CD4-positive, alpha-beta T cell (primary cell): Measurements from ENCODE around the gene ZNF366. TPM values are rescaled to one million over a fixed set of nuclear protein-coding genes. Genes with fewer than 3 reads are reported as not detected.

Experiments
- ATAC-seq: fragments of 200-7000 bp; cut with Tn5 transposase; one replicate; pipeline ENCODE4 v1.10.0; 2022; ENCODE audit warnings: mild to moderate bottlenecking; ENCODE audit not compliant: poor library complexity
- CTCF ChIA-PET: fragments of 350-600 bp; sonication (Branson Sonifier 250); formaldehyde crosslinking; loops from one replicate; lab custom pipeline; 2021; ENCODE audit warnings: antibody characterized with exemption, inconsistent platforms; lab: Charles Lee
- POLR2A ChIA-PET: fragments of 350-600 bp; sonication (Branson Sonifier 250); formaldehyde crosslinking; loops from one replicate; lab custom pipeline; 2021; ENCODE audit warnings: antibody characterized with exemption, inconsistent platforms; lab: Charles Lee
- DNase-seq, 14 experiments: peaks; one replicate each; pipeline ENCODE4 v3.0.0-alpha.2; 2013 to 2020; ENCODE audit warnings: mixed read lengths in 2 of 14
- H3K27ac ChIP-seq, 2 donors: one replicate each; pipeline versions ENCODE4 v1.5.1 to v1.7.0; 2013; ENCODE audit warnings: low read length in 2 of 2, low read depth in 1 of 2, mild to moderate bottlenecking in 1 of 2
- H3K27me3 ChIP-seq, 2 experiments: 1 replicate in 1 of 2; 2 replicates in 1 of 2; pipeline versions ENCODE4 v1.6.1 to v1.7.0; 2013; ENCODE audit warnings: low read length in 2 of 2, control low read depth in 1 of 2, mild to moderate bottlenecking in 1 of 2, moderate library complexity in 1 of 2; ENCODE audit not compliant: insufficient read depth in 2 of 2, control insufficient read depth in 1 of 2
- H3K36me3 ChIP-seq: one replicate; pipeline ENCODE4 v1.6.1; 2013; ENCODE audit warnings: low read length, control low read depth; ENCODE audit not compliant: insufficient read depth
- H3K4me1 ChIP-seq: one replicate; pipeline ENCODE4 v1.6.1; 2013; ENCODE audit warnings: low read length, control low read depth; ENCODE audit not compliant: insufficient read depth
- H3K4me3 ChIP-seq: one replicate; pipeline ENCODE4 v1.5.1; 2013; ENCODE audit warnings: mild to moderate bottlenecking, low read length, moderate library complexity
- H3K9me3 ChIP-seq, 2 experiments: 1 replicate in 1 of 2; 2 replicates in 1 of 2; pipeline versions ENCODE4 v1.6.1 to v1.7.0; 2013; ENCODE audit warnings: low read length in 2 of 2, mild to moderate bottlenecking in 2 of 2, control low read depth in 1 of 2, moderate library complexity in 1 of 2; ENCODE audit not compliant: control insufficient read depth in 1 of 2, insufficient read depth in 1 of 2
- H3K27ac Mint-ChIP-seq: one replicate; pipeline ENCODE4 v1.8.0; 2020; ENCODE audit warnings: mixed read lengths
- H3K27me3 Mint-ChIP-seq: one replicate; pipeline ENCODE4 v1.8.0; 2021; ENCODE audit warnings: mixed read lengths
- H3K36me3 Mint-ChIP-seq: one replicate; pipeline ENCODE4 v1.8.0; 2021; ENCODE audit warnings: low read depth, mixed read lengths
- H3K4me1 Mint-ChIP-seq: one replicate; pipeline ENCODE4 v1.8.0; 2021; ENCODE audit warnings: low read depth, mixed read lengths
- H3K4me3 Mint-ChIP-seq: one replicate; pipeline ENCODE4 v1.8.0; 2020; ENCODE audit warnings: mild to moderate bottlenecking, mixed read lengths
- H3K9me3 Mint-ChIP-seq: one replicate; pipeline ENCODE4 v1.8.0; 2020; ENCODE audit warnings: mixed read lengths
- intact Hi-C, 2 experiments: fragments of 100-400 bp; cut with DNase I in 1 of 2; cut with micrococcal nuclease in 1 of 2; formaldehyde crosslinking; loops; one replicate each; pipeline versions ENCODE4 v1.15.1 to v1.9.0; 2023 to 2025; cut with DNase I, micrococcal nuclease
- total RNA-seq, 174 experiments: library from RNA in 2 of 174; stranded (reverse) in 2 of 174; gene quantifications; one replicate each; pipeline ENCODE4 v1.2.3 and lab custom pipeline; 2021 to 2026
- TF ChIP-seq, protein P1 (sequence below): fragments of 200-600 bp; IDR thresholded peaks from one replicate; pipeline ENCODE4 v1.8.0; 2022; ENCODE audit warnings: antibody characterized with exemption, mild to moderate bottlenecking

The ZNF366 gene
- total RNA-seq, 2 experiments from 2014 or later, result 0.06 to 0.14 TPM

DNA sequence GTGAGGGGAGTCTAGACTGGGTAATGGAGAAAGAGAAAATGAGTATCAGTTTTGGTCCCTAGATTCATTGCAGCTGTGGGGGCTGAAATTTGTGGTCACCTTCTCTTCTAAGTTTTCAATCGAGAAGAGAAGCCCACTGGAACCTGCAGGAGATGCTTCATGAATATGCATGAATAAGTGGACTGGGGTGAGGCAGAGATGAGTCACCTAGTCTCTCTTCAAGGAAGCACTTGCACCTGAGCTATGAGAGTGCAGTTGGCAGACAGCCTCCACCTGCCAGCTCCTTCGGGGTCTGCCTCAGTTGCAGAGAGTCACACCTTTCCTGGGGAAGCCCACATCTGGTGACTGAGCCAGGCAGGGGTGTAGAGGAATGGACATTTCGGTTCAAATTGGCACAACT, 69.1 kb downstream of the ZNF366 start:
- H3K4me3 ChIP-seq, result no peak overlapping the region
- H3K4me3 Mint-ChIP-seq, result no peak overlapping the region
- ChIA-PET POLR2A (no interaction called here), CTCF (no interaction called here)
- no peak for DNase-seq
- H3K36me3 ChIP-seq, result no peaks in the 10 kb centered on the region
- intact Hi-C loops, result no loop called here
- H3K27me3 Mint-ChIP-seq, result peaks cover 7% of the 10 kb centered on the region
- no peaks in the 10 kb centered on the region for H3K4me1 ChIP-seq
- no peaks in the 10 kb centered on the region for H3K9me3 Mint-ChIP-seq
- H3K27ac Mint-ChIP-seq, result no peak overlapping the region
- ATAC-seq, result no peak
- peaks cover 0 to 4% of the 10 kb centered on the region in 2 experiments for H3K27me3 ChIP-seq
- H3K4me1 Mint-ChIP-seq, result no peaks in the 10 kb centered on the region
- H3K36me3 Mint-ChIP-seq, result no peaks in the 10 kb centered on the region
- no peaks in the 10 kb centered on the region for H3K9me3 ChIP-seq
- H3K27ac ChIP-seq, result no peak overlapping the region
- TF ChIP-seq, protein P1, sequence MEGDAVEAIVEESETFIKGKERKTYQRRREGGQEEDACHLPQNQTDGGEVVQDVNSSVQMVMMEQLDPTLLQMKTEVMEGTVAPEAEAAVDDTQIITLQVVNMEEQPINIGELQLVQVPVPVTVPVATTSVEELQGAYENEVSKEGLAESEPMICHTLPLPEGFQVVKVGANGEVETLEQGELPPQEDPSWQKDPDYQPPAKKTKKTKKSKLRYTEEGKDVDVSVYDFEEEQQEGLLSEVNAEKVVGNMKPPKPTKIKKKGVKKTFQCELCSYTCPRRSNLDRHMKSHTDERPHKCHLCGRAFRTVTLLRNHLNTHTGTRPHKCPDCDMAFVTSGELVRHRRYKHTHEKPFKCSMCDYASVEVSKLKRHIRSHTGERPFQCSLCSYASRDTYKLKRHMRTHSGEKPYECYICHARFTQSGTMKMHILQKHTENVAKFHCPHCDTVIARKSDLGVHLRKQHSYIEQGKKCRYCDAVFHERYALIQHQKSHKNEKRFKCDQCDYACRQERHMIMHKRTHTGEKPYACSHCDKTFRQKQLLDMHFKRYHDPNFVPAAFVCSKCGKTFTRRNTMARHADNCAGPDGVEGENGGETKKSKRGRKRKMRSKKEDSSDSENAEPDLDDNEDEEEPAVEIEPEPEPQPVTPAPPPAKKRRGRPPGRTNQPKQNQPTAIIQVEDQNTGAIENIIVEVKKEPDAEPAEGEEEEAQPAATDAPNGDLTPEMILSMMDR, result no peak

DNA sequence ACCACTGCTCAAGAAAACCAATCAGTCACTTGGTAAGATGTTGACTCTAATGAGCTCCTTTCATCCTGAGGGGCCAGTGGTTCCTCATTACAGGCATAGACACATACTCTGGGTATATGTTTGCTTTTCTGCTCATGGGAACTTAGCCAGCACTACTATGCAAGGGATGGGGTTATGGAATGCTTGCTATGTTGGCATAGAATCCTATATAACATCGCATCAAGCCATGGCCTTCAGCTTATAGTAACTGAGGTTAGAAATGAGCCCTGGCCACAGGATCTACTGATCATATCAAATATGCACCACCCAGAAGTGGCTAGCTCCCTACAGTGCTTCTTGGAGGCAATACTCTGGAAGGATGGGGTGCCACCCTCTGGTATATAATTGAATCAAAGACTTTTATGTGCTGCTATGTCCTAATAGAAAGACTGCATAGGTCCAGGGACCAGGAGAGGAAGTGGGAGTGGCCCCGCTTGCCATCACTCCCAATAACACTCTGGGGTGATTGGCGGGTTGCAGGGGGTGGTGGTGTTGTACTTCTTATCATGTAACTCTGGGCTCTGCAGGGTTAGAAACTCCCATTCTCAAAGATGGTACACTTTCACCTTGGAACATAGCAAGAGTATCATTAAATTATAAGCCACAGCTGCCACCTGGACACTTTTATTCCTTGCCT, 70.3 kb downstream of the ZNF366 start:
- H3K9me3 Mint-ChIP-seq, result no peaks in the 10 kb centered on the region
- Histone ChIP-seq H3K27ac (no peak overlapping the region), H3K9me3 (no peaks in the 10 kb centered on the region), H3K4me3 (no peak overlapping the region), H3K36me3 (no peaks in the 10 kb centered on the region), H3K4me1 (no peaks in the 10 kb centered on the region), H3K27me3 (peaks cover 0 to 4% of the 10 kb centered on the region in 2 experiments)
- DNase-seq, result no peak
- H3K27ac Mint-ChIP-seq, result no peak overlapping the region
- POLR2A ChIA-PET, result no interaction called here
- intact Hi-C loops, result no loop called here
- ATAC-seq, result no peak
- no peaks in the 10 kb centered on the region for H3K36me3 Mint-ChIP-seq
- TF ChIP-seq, protein P1, result no peak
- CTCF ChIA-PET, result interaction anchor here (0.6 kb wide), 1 partner anchor 39 kb away, joined by 4 read pairs; no protein-coding TSS in a partner anchor
- no peaks in the 10 kb centered on the region for H3K4me1 Mint-ChIP-seq
- H3K27me3 Mint-ChIP-seq, result peaks cover 11% of the 10 kb centered on the region
- no peak overlapping the region for H3K4me3 Mint-ChIP-seq

DNA sequence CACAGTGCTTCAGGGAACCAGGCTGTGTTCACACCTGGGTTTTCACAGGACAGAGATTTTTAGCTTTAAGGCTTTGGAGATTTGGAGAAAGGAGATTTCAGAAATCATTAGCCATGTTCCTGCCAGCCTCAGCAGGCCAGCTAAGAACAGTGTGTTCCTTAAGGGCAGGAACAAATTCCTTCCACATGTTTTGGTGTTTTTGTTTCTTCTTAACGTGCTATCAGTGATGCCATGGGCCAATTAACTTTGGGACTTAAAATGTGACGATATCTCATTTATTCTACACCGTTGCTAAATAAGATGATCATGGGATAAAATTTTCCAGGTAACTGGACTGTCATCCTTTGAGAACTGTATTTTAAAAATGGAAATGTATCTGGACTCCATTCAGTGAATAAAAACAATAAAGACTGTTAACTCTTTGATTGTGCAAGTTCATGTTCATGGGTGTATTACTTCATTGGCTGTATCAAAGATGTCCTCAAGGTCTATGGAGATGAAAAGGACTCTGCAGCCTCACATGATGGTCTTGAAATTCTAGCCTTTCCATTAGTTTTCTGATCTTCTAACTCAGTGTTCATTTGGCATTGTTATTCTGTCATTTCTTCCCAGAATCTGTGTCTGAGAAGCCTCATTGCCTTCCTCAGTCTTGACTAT, 72.3 kb downstream of the ZNF366 start:
- Histone ChIP-seq H3K36me3 (no peaks in the 10 kb centered on the region), H3K4me3 (no peak overlapping the region), H3K27ac (no peak overlapping the region), H3K9me3 (no peaks in the 10 kb centered on the region), H3K27me3 (peaks cover 0 to 4% of the 10 kb centered on the region in 2 experiments), H3K4me1 (no peaks in the 10 kb centered on the region)
- TF ChIP-seq, protein P1, result no peak
- H3K9me3 Mint-ChIP-seq, result no peaks in the 10 kb centered on the region
- DNase-seq, result no peak
- ChIA-PET CTCF (no interaction called here), POLR2A (no interaction called here)
- H3K27me3 Mint-ChIP-seq, result peaks cover 16% of the 10 kb centered on the region
- ATAC-seq, result no peak
- H3K4me1 Mint-ChIP-seq, result no peaks in the 10 kb centered on the region
- H3K27ac Mint-ChIP-seq, result no peak overlapping the region
- H3K4me3 Mint-ChIP-seq, result no peak overlapping the region
- H3K36me3 Mint-ChIP-seq, result no peaks in the 10 kb centered on the region
- intact Hi-C loops, result no loop called here
